ENCODE measurements around the gene FBN2.

- TF ChIP-seq, protein P1, sequence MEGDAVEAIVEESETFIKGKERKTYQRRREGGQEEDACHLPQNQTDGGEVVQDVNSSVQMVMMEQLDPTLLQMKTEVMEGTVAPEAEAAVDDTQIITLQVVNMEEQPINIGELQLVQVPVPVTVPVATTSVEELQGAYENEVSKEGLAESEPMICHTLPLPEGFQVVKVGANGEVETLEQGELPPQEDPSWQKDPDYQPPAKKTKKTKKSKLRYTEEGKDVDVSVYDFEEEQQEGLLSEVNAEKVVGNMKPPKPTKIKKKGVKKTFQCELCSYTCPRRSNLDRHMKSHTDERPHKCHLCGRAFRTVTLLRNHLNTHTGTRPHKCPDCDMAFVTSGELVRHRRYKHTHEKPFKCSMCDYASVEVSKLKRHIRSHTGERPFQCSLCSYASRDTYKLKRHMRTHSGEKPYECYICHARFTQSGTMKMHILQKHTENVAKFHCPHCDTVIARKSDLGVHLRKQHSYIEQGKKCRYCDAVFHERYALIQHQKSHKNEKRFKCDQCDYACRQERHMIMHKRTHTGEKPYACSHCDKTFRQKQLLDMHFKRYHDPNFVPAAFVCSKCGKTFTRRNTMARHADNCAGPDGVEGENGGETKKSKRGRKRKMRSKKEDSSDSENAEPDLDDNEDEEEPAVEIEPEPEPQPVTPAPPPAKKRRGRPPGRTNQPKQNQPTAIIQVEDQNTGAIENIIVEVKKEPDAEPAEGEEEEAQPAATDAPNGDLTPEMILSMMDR (conservative IDR thresholded peaks at IDR 0.05), result no peak
- no peak for TF ChIP-seq ZFX (IDR thresholded peaks at IDR 0.05)
Observed at GRCh38 chr5:128572051-128572929, 34.2 kb upstream of the FBN2 start.

Data from C4-2B (cell line).